ENCODE data around the gene ATOX1.

ATOX1 gene

GRCh38 chr5:151766975-151767374 lies 8.5 kb upstream of the ATOX1 start:
- DNase-seq = no peak

DNA sequence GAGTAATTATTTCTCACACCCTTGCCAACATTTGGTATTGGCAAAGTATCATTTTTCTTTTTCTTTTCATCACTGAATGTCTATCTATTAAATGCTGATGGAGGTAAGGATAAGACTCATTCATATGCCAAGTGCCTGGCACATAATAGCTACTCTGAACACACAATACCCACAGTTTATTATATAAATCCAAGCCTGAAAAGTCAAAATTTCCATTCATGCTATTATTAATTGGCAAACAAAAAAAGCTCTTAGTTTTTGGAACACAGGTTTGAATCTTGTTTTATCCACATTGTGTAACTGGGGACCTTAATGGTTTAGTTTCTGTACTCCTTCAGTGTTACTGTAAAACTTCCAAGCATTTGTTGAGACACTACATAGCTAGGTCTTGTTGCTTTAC lies 6.4 kb upstream of the ATOX1 start:
- no peak for DNase-seq

- DNase-seq = no peak
Observed at GRCh38 chr5:151758141-151758429, 346 bp downstream of the ATOX1 start.

GRCh38 chr5:151757233-151758140 lies 944 bp downstream of the ATOX1 start:
- peak; percentile 47 for DNase-seq

DNA sequence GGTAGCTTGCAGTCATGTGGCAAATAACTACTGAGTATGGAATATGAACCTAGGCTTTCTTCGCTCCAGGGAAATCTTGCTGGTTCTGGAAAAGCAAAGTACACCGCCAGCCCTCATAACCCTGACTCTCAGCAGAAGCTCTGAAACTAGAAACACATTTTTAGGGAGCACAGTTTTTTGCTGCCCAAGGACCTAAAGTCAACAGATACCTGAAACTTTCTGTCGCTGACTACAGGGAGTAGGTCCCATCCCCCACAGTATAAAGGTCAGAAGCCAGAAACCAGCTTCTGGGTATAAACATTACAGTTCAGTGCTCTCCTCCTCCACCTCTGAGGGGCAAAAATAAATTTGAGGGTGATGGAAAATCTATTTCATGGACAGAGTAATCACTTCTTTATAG lies 3.0 kb downstream of the ATOX1 start:
- no peak for DNase-seq

DNA sequence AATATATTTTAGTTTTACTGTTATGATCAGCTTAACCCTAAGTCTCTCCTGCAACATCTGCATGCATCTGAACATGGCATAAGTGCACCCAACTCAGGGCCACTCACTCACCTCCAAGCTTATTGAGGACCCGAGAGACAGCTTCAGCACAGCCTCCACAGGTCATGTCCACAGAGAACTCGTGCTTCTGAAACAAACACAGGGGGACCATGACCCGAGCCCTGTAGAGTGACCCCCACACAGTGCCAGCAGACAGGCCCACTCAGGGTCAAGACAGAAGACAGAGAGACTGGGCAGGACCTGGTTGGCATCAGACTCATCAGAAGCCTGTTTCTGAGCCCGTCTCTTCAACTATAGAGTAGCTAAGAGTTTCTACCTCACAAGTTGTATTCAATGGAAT lies 6.8 kb downstream of the ATOX1 start:
- no peak for DNase-seq

- no peak for DNase-seq
Observed at GRCh38 chr5:151751091-151751490, 7.3 kb downstream of the ATOX1 start.

DNA sequence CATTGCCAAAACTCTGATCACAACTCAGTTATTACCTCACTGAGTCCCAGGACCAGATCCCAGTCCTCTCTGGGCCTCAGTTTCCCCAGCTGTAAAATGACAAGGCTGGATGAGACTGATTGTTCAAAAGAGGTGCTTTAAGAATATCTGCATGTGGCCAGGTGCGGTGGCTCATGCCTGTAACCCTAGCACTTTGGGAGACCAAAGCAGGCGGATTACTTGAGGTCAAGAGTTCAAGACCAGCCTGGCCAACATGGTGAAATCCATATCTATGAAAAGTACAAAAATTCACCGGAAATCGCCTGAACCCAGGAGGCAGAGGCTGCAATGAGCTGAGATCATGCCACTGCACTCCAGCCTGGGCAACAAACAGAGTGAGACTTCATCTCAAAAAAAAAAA lies 8.3 kb downstream of the ATOX1 start:
- no peak for DNase-seq

GRCh38 chr5:151745071-151745705 lies 13.2 kb downstream of the ATOX1 start:
- DNase-seq = peak; percentile 33

DNA sequence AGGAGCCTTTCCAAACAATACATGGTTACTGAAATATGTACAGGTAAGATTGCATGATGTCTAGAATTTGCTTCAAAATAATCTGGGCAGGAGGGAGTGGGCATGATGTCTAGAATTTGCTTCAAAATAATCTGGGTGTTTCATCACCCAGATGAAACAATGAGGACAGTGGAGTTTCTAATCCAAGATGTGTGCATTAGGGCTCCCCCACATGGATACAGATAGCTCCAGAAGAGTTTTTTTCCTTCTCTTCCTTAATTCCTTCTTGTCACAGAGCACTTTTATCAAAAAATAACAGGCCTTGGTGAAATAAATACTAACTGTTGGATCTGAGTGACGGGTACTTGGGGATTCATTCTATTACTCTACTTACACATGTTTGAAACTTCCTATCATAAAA lies 14.9 kb downstream of the ATOX1 start:
- DNase-seq = no peak

- DNase-seq = no peak
Observed at GRCh38 chr5:151742870-151743294, 15.5 kb downstream of the ATOX1 start.

DNA sequence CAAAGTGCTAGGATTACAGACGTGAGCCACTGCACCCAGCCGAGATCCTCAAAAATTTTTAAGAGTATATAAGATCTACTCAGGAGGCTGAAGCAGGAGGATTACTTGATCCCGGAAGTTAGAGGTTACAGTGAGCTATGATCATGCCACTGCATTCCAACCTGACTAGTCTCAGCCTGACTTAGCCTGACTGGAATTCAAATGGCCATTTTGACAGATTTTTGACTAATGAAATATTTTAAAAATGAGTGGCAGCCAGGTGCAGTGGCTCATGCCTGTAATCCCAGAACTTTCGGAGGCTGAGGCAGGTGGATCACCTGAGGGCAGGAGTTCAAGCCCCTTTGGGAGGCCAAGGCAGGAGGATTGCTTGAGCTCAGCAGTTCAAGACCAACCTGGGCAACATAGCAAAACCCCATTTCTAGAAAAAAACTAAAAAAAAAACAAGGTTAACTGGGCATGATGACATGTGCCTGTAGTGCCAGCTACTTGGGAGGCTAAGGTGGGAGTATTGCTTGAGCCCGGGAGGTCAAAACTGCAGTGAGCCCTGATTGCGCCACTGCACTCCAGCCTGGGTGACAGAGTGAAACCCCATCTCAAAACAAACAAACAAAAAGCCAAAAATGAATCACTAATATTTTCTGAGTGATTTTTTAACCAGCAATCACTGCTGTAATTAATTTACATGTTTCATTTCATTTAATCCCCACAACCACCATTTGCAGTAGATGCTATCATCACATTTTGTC lies 16.6 kb downstream of the ATOX1 start:
- DNase-seq = no peak

GRCh38 chr5:151740958-151741373 lies 17.5 kb downstream of the ATOX1 start:
- DNase-seq = no peak

DNA sequence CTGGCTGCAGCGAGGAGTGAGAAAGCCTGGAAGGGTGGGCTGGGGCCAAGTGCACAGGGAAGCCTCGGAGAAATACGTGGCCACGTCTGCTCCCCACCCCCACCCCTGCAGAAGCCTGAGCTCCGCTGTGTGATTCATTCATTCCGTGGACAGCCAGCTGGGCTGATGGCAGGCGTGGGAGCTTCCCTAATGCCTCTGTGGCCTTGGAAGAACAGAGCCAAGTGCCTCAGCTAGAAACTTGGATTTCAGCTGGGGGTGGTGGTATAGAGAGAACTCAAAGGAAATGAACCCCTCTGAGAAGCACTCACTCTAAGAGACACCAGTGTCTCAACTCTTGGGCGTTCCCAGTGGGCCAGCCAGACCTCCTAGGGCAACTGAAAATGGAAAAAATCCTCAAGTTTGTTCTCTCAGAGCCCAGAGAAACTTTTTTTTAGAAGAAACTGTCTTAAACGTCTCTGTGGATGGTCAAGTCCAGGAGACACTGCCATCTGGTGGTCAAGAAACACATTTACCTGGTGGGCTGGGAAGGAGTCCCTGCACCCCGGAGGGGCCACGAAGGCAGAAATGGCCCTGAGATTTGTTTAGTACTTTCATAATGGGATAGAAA lies 18.0 kb downstream of the ATOX1 start:
- peak; percentile 48 for DNase-seq

GRCh38 chr5:151739939-151740335 lies 18.5 kb downstream of the ATOX1 start:
- no peak for DNase-seq

DNA sequence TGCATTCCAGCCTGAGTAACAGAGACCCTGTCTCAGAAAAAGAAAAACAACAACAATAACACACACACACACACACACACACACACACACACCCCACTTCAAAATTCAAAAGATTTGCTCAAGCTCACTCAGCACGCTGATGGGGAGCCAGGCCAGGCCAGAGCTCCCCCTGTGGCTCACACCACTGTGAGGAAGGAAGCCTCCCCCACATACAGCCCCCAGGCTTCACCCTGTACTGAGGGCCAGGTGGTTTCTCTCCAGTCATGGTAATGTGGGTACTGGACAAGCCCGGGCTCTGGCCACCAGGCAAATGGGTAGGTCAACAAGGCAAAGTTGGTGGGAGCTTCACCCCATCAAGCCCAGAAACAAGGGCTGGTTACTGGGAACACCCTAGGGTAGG lies 19.0 kb downstream of the ATOX1 start:
- no peak for DNase-seq

- DNase-seq = no peak
Observed at GRCh38 chr5:151738125-151738848, 20.1 kb downstream of the ATOX1 start.

DNA sequence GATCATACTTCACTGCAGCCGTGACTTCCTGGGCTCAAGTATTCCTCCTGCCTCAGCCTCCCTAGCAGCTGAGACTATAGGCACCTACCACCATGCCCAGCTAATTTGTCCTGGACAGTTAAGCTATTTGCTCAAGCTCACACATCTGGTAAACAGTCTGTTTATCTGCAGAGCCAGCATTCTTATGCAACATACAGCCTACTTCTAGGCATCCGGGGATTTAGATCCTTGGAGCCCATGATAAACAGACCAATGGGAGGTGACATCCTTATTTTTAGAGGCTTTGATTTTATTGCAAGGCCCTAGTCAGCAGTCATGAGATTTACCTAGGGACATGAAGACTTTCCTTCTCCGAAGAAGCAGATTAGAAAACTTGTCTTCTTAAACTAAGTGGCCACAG lies 21.0 kb downstream of the ATOX1 start:
- DNase-seq = no peak

- no peak for DNase-seq
Observed at GRCh38 chr5:151735646-151736045, 22.8 kb downstream of the ATOX1 start.

DNA sequence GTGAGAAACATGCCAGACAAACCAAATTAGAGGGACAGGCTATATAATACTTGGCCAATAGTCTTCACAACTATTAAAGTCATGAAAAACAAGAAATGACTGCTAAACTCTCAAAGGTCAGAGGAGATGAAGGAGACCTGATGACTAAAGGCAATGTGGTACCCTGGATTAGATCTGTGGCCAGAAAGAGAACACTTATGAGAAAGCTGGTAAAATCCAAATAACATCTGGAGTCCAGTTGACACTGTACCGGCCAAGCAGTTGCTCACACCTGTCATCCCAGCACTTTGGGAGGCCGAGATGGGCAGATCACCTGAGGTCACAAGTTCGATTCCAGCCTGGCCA lies 24.4 kb downstream of the ATOX1 start:
- DNase-seq = no peak

GRCh38 chr5:151733358-151734063 lies 24.9 kb downstream of the ATOX1 start:
- DNase-seq = no peak

- DNase-seq = no peak
Observed at GRCh38 chr5:151730381-151730780, 28.1 kb downstream of the ATOX1 start.
